ENCODE results near the gene ZBTB17.
A peak's percentile ranks its signal among the peaks of the same experiment; 100 is the strongest.

GRCh38 chr1:15975358-15975804, 520 bp downstream of the ZBTB17 start:
- TF ChIP-seq POLR2A (IDR thresholded peaks at IDR 0.05; ENCODE audit: low read length) (no peak), CTCF (IDR thresholded peaks at IDR 0.05) (0 out of 3 replicates have a peak, but pooled peaks have one; percentile 5), BHLHE40 (IDR thresholded peaks at IDR 0.05; ENCODE audit: low read depth, low read length) (no peak), PBX3 (IDR thresholded peaks at IDR 0.05) (no peak), HOXA7 (CRISPR knock-in tag; IDR thresholded peaks at IDR 0.05) (no peak), MAZ (IDR thresholded peaks at IDR 0.05; ENCODE audit: borderline replicate concordance, low read depth, low read length) (no peak), RFX5 (IDR thresholded peaks at IDR 0.05) (no peak), ELK1 (IDR thresholded peaks at IDR 0.05; ENCODE audit: low read depth, low read length) (no peak), HMGXB4 (CRISPR knock-in tag; IDR thresholded peaks at IDR 0.05; ENCODE audit: borderline replicate concordance) (no peak), EHMT2 (IDR thresholded peaks at IDR 0.05; ENCODE audit: low read depth) (no peak), RAD21 (conservative IDR thresholded peaks at IDR 0.05 in 1 of 2, IDR thresholded peaks at IDR 0.05 in 1 of 2) (0 out of 5 replicates have a peak, but pooled peaks of 1 of the 2 experiments have one; percentile 11), JUNB (IDR thresholded peaks at IDR 0.05) (no peak), JUN (IDR thresholded peaks at IDR 0.05) (no peak)
